ENCODE measurements around the gene CPTP.

- TF ChIP-seq CTCF (conservative IDR thresholded peaks at IDR 0.05; ENCODE audit: low read length) (no peak), EZH2phosphoT487 (IDR thresholded peaks at IDR 0.05; ENCODE audit: borderline replicate concordance) (no peak)
These were observed 42.9 kb upstream of the CPTP start for GRCh38 chr1:1281533-1282321.
